ENCODE data around the gene MYO9B. TPM values are rescaled to one million over a fixed set of nuclear protein-coding genes. Genes with fewer than 3 reads are reported as not detected.
A peak's percentile ranks its signal among the peaks of the same experiment; 100 is the strongest.

The MYO9B gene
- total RNA-seq, 1 experiment from 2014 or later: 85.4 TPM

DNA sequence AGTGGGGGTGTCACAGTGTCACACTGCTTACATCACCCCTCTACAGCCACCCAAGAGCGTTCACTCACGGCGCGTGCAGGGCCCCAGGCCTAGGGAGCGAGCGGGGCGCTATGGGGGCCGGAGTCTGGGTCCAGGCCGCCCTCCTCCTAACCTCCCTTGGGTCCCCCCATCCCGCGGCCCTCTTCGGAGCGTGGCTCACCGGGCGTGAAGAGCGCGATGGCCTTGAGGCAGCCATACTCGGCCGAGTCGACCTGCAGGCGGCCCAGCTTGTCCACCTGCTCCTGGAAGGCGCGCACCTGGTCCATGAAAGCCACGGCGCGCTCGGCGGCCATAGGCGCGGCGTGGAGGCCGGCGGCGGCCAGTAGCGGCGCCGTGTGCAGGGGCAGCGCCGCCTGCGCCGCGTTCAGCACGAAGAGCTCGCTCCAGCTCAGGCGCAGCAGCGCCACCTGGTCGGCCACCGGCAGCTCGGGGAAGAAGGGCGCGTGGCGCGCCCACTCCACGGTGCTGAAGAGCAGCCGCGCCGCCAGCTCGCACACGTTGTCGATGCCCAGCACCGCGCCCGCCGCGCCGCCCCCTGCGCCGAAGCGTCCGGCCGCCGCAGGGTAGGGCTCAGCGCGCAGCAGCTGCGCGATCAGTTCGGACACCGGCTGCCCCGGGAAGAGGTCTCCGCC, 159.9 kb downstream of the MYO9B start:
- peaks cover 19% of the 10 kb centered on the region for H3K4me1 ChIP-seq (ENCODE audit: insufficient read depth, low read length, poor library complexity, severe bottlenecking)
- H3K4me3 ChIP-seq (ENCODE audit: low read depth, low read length, poor library complexity, severe bottlenecking): peak overlapping the region; percentile 74
- H3K27me3 ChIP-seq (replicated peaks; ENCODE audit: insufficient read depth, low read depth, low read length, poor library complexity): no peaks in the 10 kb centered on the region
- H3K9me3 ChIP-seq (ENCODE audit: low read depth, low read length, poor library complexity, severe bottlenecking): no peaks in the 10 kb centered on the region
- CTCF ChIA-PET: interaction anchor here (0.6 to 1.0 kb wide), 3 partner anchors 462 to 521 kb away, joined by 3 to 4 read pairs (median 4); no protein-coding TSS in a partner anchor
- intact Hi-C loops (cut with micrococcal nuclease; ENCODE audit: unreplicated experiment): no loop called here
- TF ChIP-seq EZH2 (IDR thresholded peaks at IDR 0.05; ENCODE audit: borderline replicate concordance, low read depth, low read length, poor library complexity, severe bottlenecking): no peak
- TF ChIP-seq, protein P1, sequence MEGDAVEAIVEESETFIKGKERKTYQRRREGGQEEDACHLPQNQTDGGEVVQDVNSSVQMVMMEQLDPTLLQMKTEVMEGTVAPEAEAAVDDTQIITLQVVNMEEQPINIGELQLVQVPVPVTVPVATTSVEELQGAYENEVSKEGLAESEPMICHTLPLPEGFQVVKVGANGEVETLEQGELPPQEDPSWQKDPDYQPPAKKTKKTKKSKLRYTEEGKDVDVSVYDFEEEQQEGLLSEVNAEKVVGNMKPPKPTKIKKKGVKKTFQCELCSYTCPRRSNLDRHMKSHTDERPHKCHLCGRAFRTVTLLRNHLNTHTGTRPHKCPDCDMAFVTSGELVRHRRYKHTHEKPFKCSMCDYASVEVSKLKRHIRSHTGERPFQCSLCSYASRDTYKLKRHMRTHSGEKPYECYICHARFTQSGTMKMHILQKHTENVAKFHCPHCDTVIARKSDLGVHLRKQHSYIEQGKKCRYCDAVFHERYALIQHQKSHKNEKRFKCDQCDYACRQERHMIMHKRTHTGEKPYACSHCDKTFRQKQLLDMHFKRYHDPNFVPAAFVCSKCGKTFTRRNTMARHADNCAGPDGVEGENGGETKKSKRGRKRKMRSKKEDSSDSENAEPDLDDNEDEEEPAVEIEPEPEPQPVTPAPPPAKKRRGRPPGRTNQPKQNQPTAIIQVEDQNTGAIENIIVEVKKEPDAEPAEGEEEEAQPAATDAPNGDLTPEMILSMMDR (conservative IDR thresholded peaks at IDR 0.05; ENCODE audit: low read depth, low read length): peak; percentile 55
- POLR2A ChIA-PET (ENCODE audit: low non-redundant PET): no interaction called here
- peaks cover 15% of the 10 kb centered on the region for H3K36me3 ChIP-seq (ENCODE audit: insufficient read depth, low read length, poor library complexity, severe bottlenecking)
- DNase-seq (ENCODE audit: low spot score): peak; percentile 80
- BruUV-seq (replicated peaks): no TSS peak
- peak overlapping the region; percentile 88 for H3K27ac ChIP-seq (ENCODE audit: low read depth, low read length, poor library complexity, severe bottlenecking)

DNA sequence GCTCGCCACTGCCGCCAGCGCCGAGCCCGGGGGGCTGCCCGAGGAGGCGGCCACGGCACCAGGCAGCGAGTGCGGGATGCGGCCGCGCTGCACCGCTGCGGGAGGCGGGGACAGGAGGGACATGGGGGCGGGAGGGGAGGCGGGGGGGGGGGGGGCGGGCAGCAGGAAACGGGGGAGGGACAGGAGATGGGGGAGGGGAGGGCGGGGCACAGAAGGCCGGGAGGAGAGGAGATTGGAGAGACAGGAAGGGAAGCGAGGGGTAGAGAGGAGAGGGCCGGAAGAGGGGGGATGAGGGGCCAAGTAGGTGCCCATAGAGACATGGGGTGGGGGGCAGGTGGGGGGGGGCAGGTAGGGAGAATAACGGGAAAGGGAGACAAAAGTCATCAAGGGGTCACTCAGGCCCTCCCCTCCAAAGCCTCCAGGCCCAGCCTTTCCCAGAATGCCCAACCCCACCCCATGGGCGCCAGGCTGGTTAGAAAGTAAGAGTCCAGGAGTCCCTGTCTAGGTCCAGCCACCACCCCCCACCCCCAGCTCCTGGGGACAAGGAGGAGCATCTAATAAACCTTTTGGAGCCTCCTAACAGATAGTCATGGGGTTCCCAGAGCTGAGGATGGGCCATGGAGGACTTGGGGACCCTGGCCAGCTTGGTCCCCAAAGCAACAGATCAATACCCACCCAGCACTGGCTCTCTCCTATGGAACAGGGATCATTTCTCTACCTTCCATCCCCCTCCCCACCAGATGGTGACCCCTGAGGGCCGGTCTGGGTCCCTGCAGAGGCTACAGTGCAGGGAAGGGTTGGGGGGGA, 160.6 kb downstream of the MYO9B start:
- H3K4me1 ChIP-seq (ENCODE audit: insufficient read depth, low read length, poor library complexity, severe bottlenecking): peaks cover 19% of the 10 kb centered on the region
- ChIA-PET CTCF (interaction anchor here (1.0 kb wide), 1 partner anchor 521 kb away, joined by 3 read pairs; no protein-coding TSS in a partner anchor), POLR2A (ENCODE audit: low non-redundant PET) (no interaction called here)
- peak overlapping the region; percentile 74 for H3K4me3 ChIP-seq (ENCODE audit: low read depth, low read length, poor library complexity, severe bottlenecking)
- no TSS peak for BruUV-seq (replicated peaks)
- H3K27ac ChIP-seq (ENCODE audit: low read depth, low read length, poor library complexity, severe bottlenecking): peak overlapping the region; percentile 88
- H3K36me3 ChIP-seq (ENCODE audit: insufficient read depth, low read length, poor library complexity, severe bottlenecking): peaks cover 15% of the 10 kb centered on the region
- TF ChIP-seq, protein P1 (conservative IDR thresholded peaks at IDR 0.05; ENCODE audit: low read depth, low read length): no peak
- TF ChIP-seq EZH2 (IDR thresholded peaks at IDR 0.05; ENCODE audit: borderline replicate concordance, low read depth, low read length, poor library complexity, severe bottlenecking): no peak
- intact Hi-C loops (cut with micrococcal nuclease; ENCODE audit: unreplicated experiment): no loop called here
- no peaks in the 10 kb centered on the region for H3K9me3 ChIP-seq (ENCODE audit: low read depth, low read length, poor library complexity, severe bottlenecking)
- no peaks in the 10 kb centered on the region for H3K27me3 ChIP-seq (replicated peaks; ENCODE audit: insufficient read depth, low read depth, low read length, poor library complexity)
- DNase-seq (ENCODE audit: low spot score): peak; percentile 77

DNA sequence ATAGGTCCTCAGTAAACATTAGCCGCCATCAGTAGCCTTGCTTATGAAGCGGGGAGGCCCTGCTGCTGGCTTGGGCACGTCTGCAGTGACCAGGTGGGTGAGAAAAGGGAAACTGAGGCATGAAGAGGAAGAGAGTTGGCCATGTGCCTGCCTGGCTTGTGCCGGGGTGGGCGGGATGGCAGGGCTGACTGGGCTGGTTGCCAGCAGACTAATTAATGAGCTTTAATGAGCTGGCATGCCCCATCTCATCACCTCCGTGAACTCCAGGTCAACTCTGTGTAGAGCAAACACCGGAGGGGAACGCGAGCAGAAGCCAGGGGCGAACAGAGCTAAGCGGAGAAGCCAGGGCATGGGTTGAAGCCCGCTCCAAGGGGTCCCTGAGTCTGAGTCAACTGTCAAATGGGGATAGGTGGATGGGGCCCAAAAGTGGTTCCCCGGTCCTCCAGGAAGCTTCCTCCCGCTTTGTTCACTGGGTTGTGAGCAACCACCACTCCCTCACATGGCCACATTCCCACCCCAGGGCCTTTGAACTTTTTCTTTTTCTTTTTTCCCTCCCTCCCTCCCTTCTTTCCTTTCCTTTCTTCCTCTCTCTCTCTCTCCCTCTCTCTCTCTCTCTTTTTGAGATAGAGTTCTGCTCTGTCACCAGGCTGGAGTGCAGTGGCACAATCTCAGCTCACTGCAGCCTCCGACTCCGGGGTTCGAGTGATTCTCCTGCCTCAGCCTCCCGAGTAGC, 161.4 kb downstream of the MYO9B start:
- Histone ChIP-seq H3K27me3 (replicated peaks; ENCODE audit: insufficient read depth, low read depth, low read length, poor library complexity) (no peaks in the 10 kb centered on the region), H3K9me3 (ENCODE audit: low read depth, low read length, poor library complexity, severe bottlenecking) (no peaks in the 10 kb centered on the region), H3K4me3 (ENCODE audit: low read depth, low read length, poor library complexity, severe bottlenecking) (no peak overlapping the region), H3K27ac (ENCODE audit: low read depth, low read length, poor library complexity, severe bottlenecking) (no peak overlapping the region), H3K4me1 (ENCODE audit: insufficient read depth, low read length, poor library complexity, severe bottlenecking) (peaks cover 19% of the 10 kb centered on the region), H3K36me3 (ENCODE audit: insufficient read depth, low read length, poor library complexity, severe bottlenecking) (peaks cover 8% of the 10 kb centered on the region)
- intact Hi-C loops (cut with micrococcal nuclease; ENCODE audit: unreplicated experiment): no loop called here
- TF ChIP-seq, protein P1 (conservative IDR thresholded peaks at IDR 0.05; ENCODE audit: low read depth, low read length): no peak
- TF ChIP-seq EZH2 (IDR thresholded peaks at IDR 0.05; ENCODE audit: borderline replicate concordance, low read depth, low read length, poor library complexity, severe bottlenecking): no peak
- ChIA-PET POLR2A (ENCODE audit: low non-redundant PET) (no interaction called here), CTCF (no interaction called here)
- no TSS peak for BruUV-seq (replicated peaks)
- no peak for DNase-seq (ENCODE audit: low spot score)

Data from A673 (cell line).